Activated B cell treated with CpG ODN at 0.5 μM for 24 hours (primary cell): ENCODE data around the gene KRTAP10-11. TPM values are rescaled to one million over a fixed set of nuclear protein-coding genes. Genes with fewer than 3 reads are reported as not detected.

Source experiments
- ATAC-seq: fragments of 200-7000 bp; cut with Tn5 transposase; one replicate; pipeline ENCODE4 v1.10.0; 2021; ENCODE audit warnings: low read depth, mild to moderate bottlenecking, moderate library complexity
- CTCF ChIA-PET: fragments of 350-600 bp; sonication (Branson Sonifier 250); formaldehyde crosslinking; loops from one replicate; lab custom pipeline; 2021; ENCODE audit warnings: antibody characterized with exemption; lab: Charles Lee
- POLR2A ChIA-PET: fragments of 350-600 bp; sonication (Branson Sonifier 250); formaldehyde crosslinking; loops from one replicate; lab custom pipeline; 2021; ENCODE audit warnings: antibody characterized with exemption; lab: Charles Lee
- DNase-seq: peaks from one replicate; pipeline ENCODE4 v3.0.0; 2022
- H3K27ac Mint-ChIP-seq: one replicate; pipeline ENCODE4 v1.8.0; 2020; ENCODE audit warnings: mixed read lengths
- H3K27me3 Mint-ChIP-seq: one replicate; pipeline ENCODE4 v1.8.0; 2021; ENCODE audit warnings: mixed read lengths
- H3K36me3 Mint-ChIP-seq: one replicate; pipeline ENCODE4 v1.8.0; 2021; ENCODE audit warnings: low read depth, mixed read lengths
- H3K4me1 Mint-ChIP-seq: one replicate; pipeline ENCODE4 v1.8.0; 2021; ENCODE audit warnings: mixed read lengths
- H3K4me3 Mint-ChIP-seq: one replicate; pipeline ENCODE4 v1.8.0; 2020; ENCODE audit warnings: mild to moderate bottlenecking, mixed read lengths
- H3K9me3 Mint-ChIP-seq: one replicate; pipeline ENCODE4 v1.8.0; 2020; ENCODE audit warnings: mixed read lengths
- CTCF ChIP-seq: fragments of 200-600 bp; IDR thresholded peaks from one replicate; pipeline ENCODE4 v1.8.0; 2022; ENCODE audit warnings: antibody characterized with exemption, mild to moderate bottlenecking
- intact Hi-C: fragments of 100-400 bp; cut with micrococcal nuclease; formaldehyde crosslinking; loops from one replicate; pipeline ENCODE4 v1.15.1; 2024
- total RNA-seq: library from RNA; stranded (reverse); gene quantifications from 2 replicates; pipeline ENCODE4 v1.2.3, GENCODE V29; 2022

KRTAP10-11 gene
- total RNA-seq, 1 donor from 2014 or later, result not detected

GRCh38 chr21:44613386-44614155, 32.6 kb upstream of the KRTAP10-11 start:
- H3K27me3 Mint-ChIP-seq, result peaks cover 7% of the 10 kb centered on the region
- intact Hi-C loops, result no loop called here
- peaks cover 18% of the 10 kb centered on the region for H3K9me3 Mint-ChIP-seq
- DNase-seq, result no peak
- CTCF ChIA-PET, result no interaction called here
- ATAC-seq, result no peak
- no peak overlapping the region for H3K4me3 Mint-ChIP-seq
- peaks cover 6% of the 10 kb centered on the region for H3K4me1 Mint-ChIP-seq
- POLR2A ChIA-PET, result no interaction called here
- no peak for TF ChIP-seq CTCF
- H3K36me3 Mint-ChIP-seq, result no peaks in the 10 kb centered on the region
- no peak overlapping the region for H3K27ac Mint-ChIP-seq

- no peak for DNase-seq
- ChIA-PET CTCF (no interaction called here), POLR2A (no interaction called here)
- Mint-ChIP-seq H3K9me3 (peaks cover 17% of the 10 kb centered on the region), H3K4me3 (no peak overlapping the region), H3K27me3 (peaks cover 7% of the 10 kb centered on the region), H3K4me1 (peaks cover 12% of the 10 kb centered on the region), H3K36me3 (no peaks in the 10 kb centered on the region), H3K27ac (no peak overlapping the region)
- intact Hi-C loops, result no loop called here
- no peak for ATAC-seq
- no peak for TF ChIP-seq CTCF
Measured at GRCh38 chr21:44614161-44614631, 32.0 kb upstream of the KRTAP10-11 start.

GRCh38 chr21:44614961-44615391, 31.2 kb upstream of the KRTAP10-11 start:
- DNase-seq (no peak), ATAC-seq (no peak)
- H3K9me3 Mint-ChIP-seq, result peaks cover 17% of the 10 kb centered on the region
- POLR2A ChIA-PET, result no interaction called here
- CTCF ChIA-PET, result no interaction called here
- H3K36me3 Mint-ChIP-seq, result peaks cover 4% of the 10 kb centered on the region
- TF ChIP-seq CTCF, result no peak
- no peak overlapping the region for H3K4me3 Mint-ChIP-seq
- no peak overlapping the region for H3K27ac Mint-ChIP-seq
- H3K27me3 Mint-ChIP-seq, result peaks cover 7% of the 10 kb centered on the region
- peaks cover 15% of the 10 kb centered on the region for H3K4me1 Mint-ChIP-seq
- intact Hi-C loops, result no loop called here

- Mint-ChIP-seq H3K4me3 (no peak overlapping the region), H3K27me3 (peaks cover 7% of the 10 kb centered on the region), H3K27ac (no peak overlapping the region), H3K36me3 (peaks cover 6% of the 10 kb centered on the region), H3K9me3 (peaks cover 19% of the 10 kb centered on the region), H3K4me1 (peaks cover 15% of the 10 kb centered on the region)
- intact Hi-C loops, result no loop called here
- DNase-seq (no peak), ATAC-seq (no peak)
- POLR2A ChIA-PET, result no interaction called here
- CTCF ChIA-PET, result no interaction called here
- no peak for TF ChIP-seq CTCF
Measured at GRCh38 chr21:44615466-44615865, 30.7 kb upstream of the KRTAP10-11 start.

- Mint-ChIP-seq H3K27me3 (peaks cover 7% of the 10 kb centered on the region), H3K4me3 (no peak overlapping the region), H3K4me1 (peaks cover 15% of the 10 kb centered on the region), H3K9me3 (peaks cover 20% of the 10 kb centered on the region), H3K27ac (no peak overlapping the region), H3K36me3 (peaks cover 6% of the 10 kb centered on the region)
- ATAC-seq (no peak), DNase-seq (no peak)
- intact Hi-C loops, result no loop called here
- ChIA-PET POLR2A (no interaction called here), CTCF (no interaction called here)
- no peak for TF ChIP-seq CTCF
Measured at GRCh38 chr21:44615911-44616590, 30.2 kb upstream of the KRTAP10-11 start.
